K562 (cell line): Measurements from ENCODE around the gene FAM124B. TPM values are rescaled to one million over a fixed set of nuclear protein-coding genes. Genes with fewer than 3 reads are reported as not detected.

ENCODE experiments used
- ATAC-seq: fragments of 200-7000 bp; cut with Tn5 transposase; 3 replicates; pipeline ENCODE4 v1.9.1; 2020; ENCODE audit warnings: moderate library complexity
- BruUV-seq: library from RNA; stranded (reverse); fragments of 400-500 nt; replicated peaks from 2 replicates; lab custom pipeline; 2021; lab: Mats Ljungman, UMichigan
- CTCF ChIA-PET: fragments of 300-600 bp; formaldehyde crosslinking; extraction: SDS; loops from one replicate; lab custom pipeline; 2021; ENCODE audit warnings: low intra/inter-chr PET ratio; lab: Yijun Ruan, JAX
- POLR2A ChIA-PET: fragments of 300-600, 350-650 bp; sonication (Branson Sonifier 250); formaldehyde crosslinking; extraction: SDS; loops from one replicate; lab custom pipeline; 2021; ENCODE audit warnings: antibody characterized with exemption, inconsistent platforms; lab: Yijun Ruan, JAX
- DNase-seq, 4 experiments: peaks; one replicate each; pipeline versions ENCODE4 v3.0.0 to v3.0.0-alpha.2; 2011 to 2018; ENCODE audit warnings: low spot score in 3 of 4, mixed read lengths in 3 of 4; ENCODE audit errors: extremely low read depth in 1 of 4
- FAIRE-seq: peaks from 2 replicates; lab custom pipeline; 2011; peaks lifted over from hg19 to GRCh38; lab: Jason Lieb, UNC
- H2AFZ ChIP-seq: 2 replicates; pipeline ENCODE4 v1.6.0; 2011; ENCODE audit warnings: low read depth, low read length, control low read depth, inconsistent platforms
- H3K27ac ChIP-seq: fragments of 200-600 bp; 3 replicates; pipeline ENCODE4 v1.8.0; 2011; ENCODE audit warnings: low read depth, mild to moderate bottlenecking, control low read depth, inconsistent platforms, low read length, moderate library complexity, mixed read lengths; ENCODE audit errors: extremely low read depth
- H3K27me3 ChIP-seq, 2 experiments: fragments of 300-600 bp in 1 of 2; 2 replicates in 1 of 2; 3 replicates in 1 of 2; pipeline versions ENCODE4 v1.6.0 to v1.8.0; 2011; ENCODE audit warnings: inconsistent platforms in 2 of 2, low read length in 2 of 2, mild to moderate bottlenecking in 1 of 2, mixed read lengths in 1 of 2, moderate library complexity in 1 of 2; ENCODE audit not compliant: control insufficient read depth in 2 of 2, insufficient read depth in 2 of 2
- H3K36me3 ChIP-seq: fragments of 300-600 bp; 3 replicates; pipeline ENCODE4 v1.8.0; 2011; ENCODE audit warnings: mild to moderate bottlenecking, low read length, inconsistent platforms; ENCODE audit not compliant: control insufficient read depth, insufficient read depth
- H3K4me1 ChIP-seq, 2 experiments: fragments of 200-600 bp in 1 of 2; replicated peaks in 1 of 2; 2 replicates in 1 of 2; 3 replicates in 1 of 2; pipeline versions ENCODE4 v1.5.1 to v1.8.0; 2011; ENCODE audit warnings: inconsistent platforms in 2 of 2, low read length in 2 of 2, mild to moderate bottlenecking in 1 of 2, mixed read lengths in 1 of 2, moderate library complexity in 1 of 2; ENCODE audit not compliant: control insufficient read depth in 2 of 2, insufficient read depth in 2 of 2
- H3K4me2 ChIP-seq: 2 replicates; pipeline ENCODE4 v1.6.1; 2011; ENCODE audit warnings: low read length, control low read depth, inconsistent platforms, mixed read lengths; ENCODE audit not compliant: insufficient read depth
- H3K4me3 ChIP-seq: fragments of 200-600 bp; sonication (generic), shearing (Covaris generic); 2 replicates; pipeline ENCODE4 v1.5.1; 2016; ENCODE audit warnings: control low read depth, inconsistent platforms
- H3K79me2 ChIP-seq: fragments of 200-600 bp; 3 replicates; pipeline ENCODE4 v1.8.0; 2011; ENCODE audit warnings: low read length, inconsistent platforms; ENCODE audit not compliant: control insufficient read depth, insufficient read depth
- H3K9ac ChIP-seq, 2 experiments: 2 replicates each; pipeline versions ENCODE4 v1.6.0 to v1.6.1; 2011; ENCODE audit warnings: low read depth in 2 of 2, low read length in 2 of 2, control low read depth in 1 of 2, inconsistent platforms in 1 of 2, mild to moderate bottlenecking in 1 of 2, mixed read lengths in 1 of 2; ENCODE audit not compliant: insufficient read depth in 1 of 2
- H3K9me1 ChIP-seq: one replicate; pipeline ENCODE4 v1.6.0; 2011; ENCODE audit warnings: inconsistent platforms, mild to moderate bottlenecking, low read length, moderate library complexity; ENCODE audit not compliant: control insufficient read depth, insufficient read depth
- H3K9me3 ChIP-seq: replicated peaks from 2 replicates; pipeline ENCODE4 v1.5.1; 2011; ENCODE audit warnings: low read depth, low read length, inconsistent platforms; ENCODE audit not compliant: control insufficient read depth, insufficient read depth
- H4K20me1 ChIP-seq: replicated peaks from 2 replicates; pipeline ENCODE4 v1.6.1; 2011; ENCODE audit warnings: low read length, inconsistent platforms, mixed read lengths; ENCODE audit not compliant: control insufficient read depth, insufficient read depth
- GABPB1 ChIP-seq: sonication (generic); formaldehyde crosslinking; IDR thresholded peaks from 2 replicates; pipeline ENCODE4 v1.8.0; 2022; ENCODE audit warnings: mild to moderate bottlenecking, missing genetic modification reagents
- MTA2 ChIP-seq: fragments of 450-650 bp; IDR thresholded peaks from 2 replicates; pipeline ENCODE4 v1.6.1; 2016; ENCODE audit warnings: low read depth
- NCOA6 ChIP-seq: fragments of 450-650 bp; IDR thresholded peaks from 2 replicates; pipeline ENCODE4 v1.6.1; 2017; ENCODE audit warnings: mild to moderate bottlenecking
- PHTF2 ChIP-seq: fragments of 250-450 bp; sonication (Bioruptor Pico); IDR thresholded peaks from 2 replicates; pipeline ENCODE4 v1.5.0; 2021; ENCODE audit warnings: mild to moderate bottlenecking
- POLR2G ChIP-seq: fragments of 200-400 bp; formaldehyde crosslinking; IDR thresholded peaks from 2 replicates; pipeline ENCODE4 v1.6.1; 2017; ENCODE audit warnings: low read depth, mild to moderate bottlenecking, antibody characterized with exemption, low read length, moderate library complexity
- SUPT5H ChIP-seq: fragments of 450-650 bp; IDR thresholded peaks from 2 replicates; pipeline ENCODE4 v1.6.1; 2016
- ZNF224 ChIP-seq: sonication (generic); formaldehyde crosslinking; IDR thresholded peaks from 2 replicates; pipeline ENCODE4 v1.8.0; 2022; ENCODE audit warnings: mild to moderate bottlenecking, missing genetic modification reagents
- WGBS: fragments of 100-300 bp; shearing (Covaris generic); methylation state at CpG from one replicate; pipeline ENCODE4 v1.1.6; 2016; ENCODE audit warnings: low coverage, mixed read lengths; ENCODE audit not compliant: insufficient coverage; ENCODE audit errors: missing lambda C conversion rate; 5-methylcytosine and 5-hydroxymethylcytosine counted together
- in situ Hi-C: fragments of 300-500 bp; cut with MboI; formaldehyde crosslinking; loops from 4 replicates; pipeline ENCODE4 v1.15.0; 2018; ENCODE audit warnings: inconsistent platforms, mixed read lengths
- intact Hi-C: fragments of 100-400 bp; cut with micrococcal nuclease; formaldehyde crosslinking; loops from 2 replicates; pipeline ENCODE4 v1.14.2; 2022
- polyA plus RNA-seq, 8 experiments: library from polyadenylated mRNA; depleted of rRNA in 4 of 8; stranded (reverse) in 5 of 8; unstranded in 3 of 8; fragments of >200 nt; fragmentation: Nextera tagmentation in 2 of 8; fragmentation: Illumina TruSeq in 1 of 8; extraction: Ambion mirVana in 2 of 8; extraction: Trizol in 1 of 8; gene quantifications; 2 replicates each; pipeline versions ENCODE4 v1.2.1 to v1.2.3, GENCODE V29; 2011 to 2014; ENCODE audit warnings: inconsistent platforms in 1 of 8, missing spikeins in 1 of 8
- total RNA-seq, 7 experiments: library from RNA; depleted of rRNA in 6 of 7; stranded (reverse); fragments of >200 nt in 6 of 7; fragmentation: Illumina TruSeq in 2 of 7; extraction: Trizol in 2 of 7; gene quantifications; 2 replicates each; pipeline versions ENCODE4 v1.2.1 to v1.2.3, GENCODE V29; 2011 to 2021; ENCODE audit warnings: low replicate concordance in 1 of 7
- TF ChIP-seq, protein P1 (sequence below): fragments of 450-650 bp; IDR thresholded peaks from 2 replicates; pipeline ENCODE4 v1.6.1; 2017; ENCODE audit warnings: antibody characterized with exemption, mild to moderate bottlenecking
- TF ChIP-seq, protein P2 (sequence below): fragments of 450-650 bp; IDR thresholded peaks from 2 replicates; pipeline ENCODE4 v1.6.1; 2018; ENCODE audit warnings: mild to moderate bottlenecking, low read depth; ENCODE audit not compliant: partially characterized antibody

FAM124B gene
- total and polyA plus RNA-seq, 9 of the 15 experiments (the other 6 are each of a cell fraction or from before 2014, with no cell fraction given) = 6.2 to 21.4 (median 9.3) TPM

DNA sequence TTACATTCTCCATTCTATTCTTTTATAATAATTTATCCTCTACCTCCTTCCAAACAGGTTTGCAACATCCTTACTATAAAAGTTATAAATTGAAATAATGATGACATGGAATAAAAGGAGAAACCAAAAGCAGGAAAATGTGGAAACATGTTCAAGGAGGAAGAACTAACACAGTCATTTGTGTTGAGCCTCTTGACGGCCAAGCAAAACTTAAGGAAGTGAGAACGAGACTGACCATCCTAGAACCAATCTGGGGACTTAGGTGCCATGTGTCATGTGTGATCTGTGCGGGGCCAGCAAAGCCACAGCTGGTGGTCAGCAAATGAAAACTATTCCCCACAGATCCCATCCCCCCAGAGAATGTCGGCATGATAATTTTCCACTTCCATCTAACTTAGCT is 25.6 kb upstream of the FAM124B start (continued):
- TF ChIP-seq, protein P1, sequence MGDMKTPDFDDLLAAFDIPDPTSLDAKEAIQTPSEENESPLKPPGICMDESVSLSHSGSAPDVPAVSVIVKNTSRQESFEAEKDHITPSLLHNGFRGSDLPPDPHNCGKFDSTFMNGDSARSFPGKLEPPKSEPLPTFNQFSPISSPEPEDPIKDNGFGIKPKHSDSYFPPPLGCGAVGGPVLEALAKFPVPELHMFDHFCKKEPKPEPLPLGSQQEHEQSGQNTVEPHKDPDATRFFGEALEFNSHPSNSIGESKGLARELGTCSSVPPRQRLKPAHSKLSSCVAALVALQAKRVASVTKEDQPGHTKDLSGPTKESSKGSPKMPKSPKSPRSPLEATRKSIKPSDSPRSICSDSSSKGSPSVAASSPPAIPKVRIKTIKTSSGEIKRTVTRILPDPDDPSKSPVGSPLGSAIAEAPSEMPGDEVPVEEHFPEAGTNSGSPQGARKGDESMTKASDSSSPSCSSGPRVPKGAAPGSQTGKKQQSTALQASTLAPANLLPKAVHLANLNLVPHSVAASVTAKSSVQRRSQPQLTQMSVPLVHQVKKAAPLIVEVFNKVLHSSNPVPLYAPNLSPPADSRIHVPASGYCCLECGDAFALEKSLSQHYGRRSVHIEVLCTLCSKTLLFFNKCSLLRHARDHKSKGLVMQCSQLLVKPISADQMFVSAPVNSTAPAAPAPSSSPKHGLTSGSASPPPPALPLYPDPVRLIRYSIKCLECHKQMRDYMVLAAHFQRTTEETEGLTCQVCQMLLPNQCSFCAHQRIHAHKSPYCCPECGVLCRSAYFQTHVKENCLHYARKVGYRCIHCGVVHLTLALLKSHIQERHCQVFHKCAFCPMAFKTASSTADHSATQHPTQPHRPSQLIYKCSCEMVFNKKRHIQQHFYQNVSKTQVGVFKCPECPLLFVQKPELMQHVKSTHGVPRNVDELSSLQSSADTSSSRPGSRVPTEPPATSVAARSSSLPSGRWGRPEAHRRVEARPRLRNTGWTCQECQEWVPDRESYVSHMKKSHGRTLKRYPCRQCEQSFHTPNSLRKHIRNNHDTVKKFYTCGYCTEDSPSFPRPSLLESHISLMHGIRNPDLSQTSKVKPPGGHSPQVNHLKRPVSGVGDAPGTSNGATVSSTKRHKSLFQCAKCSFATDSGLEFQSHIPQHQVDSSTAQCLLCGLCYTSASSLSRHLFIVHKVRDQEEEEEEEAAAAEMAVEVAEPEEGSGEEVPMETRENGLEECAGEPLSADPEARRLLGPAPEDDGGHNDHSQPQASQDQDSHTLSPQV = no peak
- no peak for TF ChIP-seq MTA2
- TF ChIP-seq PHTF2 (CRISPR knock-in tag) = no peak
- no peak for TF ChIP-seq GABPB1 (CRISPR knock-in tag)
- no peak for TF ChIP-seq ZNF224 (CRISPR knock-in tag)
- TF ChIP-seq, all 486 proteins: peak for 0

DNA sequence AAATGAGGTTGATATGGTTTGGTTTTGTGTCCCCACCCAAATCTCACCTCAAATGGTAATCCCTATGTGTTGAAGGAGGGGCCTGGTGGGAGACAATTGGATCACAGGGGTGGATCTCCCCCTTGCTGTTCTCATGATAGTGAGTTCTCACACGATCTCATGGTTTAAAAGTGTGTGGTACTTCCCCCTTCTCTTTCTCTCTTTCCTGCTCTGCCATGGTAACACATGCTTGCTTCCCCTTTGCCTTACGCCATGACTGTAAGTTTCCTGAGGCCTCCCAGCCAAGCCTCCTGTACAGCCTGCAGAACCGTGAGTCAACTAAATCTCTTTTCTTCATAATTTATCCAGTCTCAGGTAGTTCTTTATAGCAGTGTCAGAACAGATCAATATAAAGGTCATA is 24.7 kb upstream of the FAM124B start:
- no peak overlapping the region for H2AFZ ChIP-seq
- no peaks in the 10 kb centered on the region for H3K27me3 ChIP-seq
- in situ Hi-C loops (no loop called here), intact Hi-C loops (no loop called here)
- no peak overlapping the region for H3K4me2 ChIP-seq
- H3K79me2 ChIP-seq = no peaks in the 10 kb centered on the region
- H4K20me1 ChIP-seq = no peaks in the 10 kb centered on the region
- TF ChIP-seq, protein P2, sequence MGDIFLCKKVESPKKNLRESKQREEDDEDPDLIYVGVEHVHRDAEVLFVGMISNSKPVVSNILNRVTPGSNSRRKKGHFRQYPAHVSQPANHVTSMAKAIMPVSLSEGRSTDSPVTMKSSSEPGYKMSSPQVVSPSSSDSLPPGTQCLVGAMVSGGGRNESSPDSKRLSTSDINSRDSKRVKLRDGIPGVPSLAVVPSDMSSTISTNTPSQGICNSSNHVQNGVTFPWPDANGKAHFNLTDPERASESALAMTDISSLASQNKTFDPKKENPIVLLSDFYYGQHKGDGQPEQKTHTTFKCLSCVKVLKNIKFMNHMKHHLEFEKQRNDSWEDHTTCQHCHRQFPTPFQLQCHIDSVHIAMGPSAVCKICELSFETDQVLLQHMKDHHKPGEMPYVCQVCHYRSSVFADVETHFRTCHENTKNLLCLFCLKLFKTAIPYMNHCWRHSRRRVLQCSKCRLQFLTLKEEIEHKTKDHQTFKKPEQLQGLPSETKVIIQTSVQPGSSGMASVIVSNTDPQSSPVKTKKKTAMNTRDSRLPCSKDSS = no peak
- TF ChIP-seq SUPT5H = no peak
- no peak for TF ChIP-seq POLR2G
- TF ChIP-seq NCOA6 = no peak
- WGBS = 44% methylated on average over 2 of the region's 3 CpGs
- POLR2A ChIA-PET = no interaction called here
- H3K4me3 ChIP-seq = no peak overlapping the region
- H3K9me3 ChIP-seq = no peaks in the 10 kb centered on the region; the same call in 1 of the 2 replicates
- FAIRE-seq = no peak
- no peak overlapping the region for H3K9ac ChIP-seq
- no peak for DNase-seq
- no peak for ATAC-seq
- CTCF ChIA-PET = no interaction called here
- no TSS peak for BruUV-seq
- no peaks in the 10 kb centered on the region for H3K4me1 ChIP-seq
- no peaks in the 10 kb centered on the region for H3K9me1 ChIP-seq
- no peak overlapping the region for H3K27ac ChIP-seq
- no peaks in the 10 kb centered on the region for H3K36me3 ChIP-seq
